Measurements from ENCODE around the gene TNFSF15. TPM values are rescaled to one million over a fixed set of nuclear protein-coding genes. Genes with fewer than 3 reads are reported as not detected.
A peak's percentile ranks its signal among the peaks of the same experiment; 100 is the strongest.

The TNFSF15 gene
- total RNA-seq, 1 experiment from 2014 or later, result 0.03 TPM

GRCh38 chr9:114738581-114739316 lies 67.1 kb downstream of the TNFSF15 start:
- POLR2A ChIA-PET, result no interaction called here

GRCh38 chr9:114737847-114738246 lies 68.0 kb downstream of the TNFSF15 start:
- ChIA-PET CTCF (interaction anchor here (0.6 to 0.8 kb wide), 3 partner anchors 16 to 199 kb away, joined by 3 to 7 read pairs (median 6); no protein-coding TSS in a partner anchor), POLR2A (no interaction called here)
- intact Hi-C loops (cut with micrococcal nuclease; ENCODE audit: unreplicated experiment), result loop anchor here (2.0 to 10.0 kb wide), 3 partner anchors 169 to 787 kb away; no protein-coding TSS in a partner anchor
- H3K27ac ChIP-seq (ENCODE audit: low read length), result no peak overlapping the region
- H3K4me3 ChIP-seq (ENCODE audit: low read depth in 2 of 2, low read length in 2 of 2), result no peak overlapping the region
- no peak for DNase-seq (ENCODE audit: low read depth, low spot score)
- H3K27me3 ChIP-seq (ENCODE audit: control insufficient read depth, insufficient read depth, low read length), result no peaks in the 10 kb centered on the region
- no TSS peak for BruUV-seq (replicated peaks)
- in situ Hi-C loops (cut with HindIII; ENCODE audit: low pct_unique_long_range_greater_than_20kb, low sequenced_read_pairs), result no loop called here
- ATAC-seq, result no peak
- no peak for TF ChIP-seq REST (IDR thresholded peaks at IDR 0.05; ENCODE audit: insufficient read depth in 1 of 2, low read depth in 2 of 2, low read length in 1 of 2)
- TF ChIP-seq SIN3A (IDR thresholded peaks at IDR 0.05; ENCODE audit: borderline replicate concordance, insufficient read depth, low read depth, low read length), result no peak
- TF ChIP-seq POLR2AphosphoS5 (IDR thresholded peaks at IDR 0.05; ENCODE audit: low read depth, low read length), result no peak
- TF ChIP-seq CTCF (IDR thresholded peaks at IDR 0.05), result no peak
- no peak for TF ChIP-seq TCF7L2 (IDR thresholded peaks at IDR 0.05; ENCODE audit: low read depth, low read length)
- no peaks in the 10 kb centered on the region for H3K4me1 ChIP-seq (ENCODE audit: control insufficient read depth, insufficient read depth, low read length)
- no peaks in the 10 kb centered on the region for H3K36me3 ChIP-seq (ENCODE audit: control insufficient read depth, insufficient read depth, low read length)
- no peaks in the 10 kb centered on the region for H3K9me3 ChIP-seq (ENCODE audit: control insufficient read depth, insufficient read depth, low read depth, low read length)

More at GRCh38 chr9:114738581-114739316, 67.1 kb downstream of the TNFSF15 start:
- peak; percentile 35 for DNase-seq (ENCODE audit: low read depth, low spot score)
- no peak for TF ChIP-seq SIN3A (IDR thresholded peaks at IDR 0.05; ENCODE audit: borderline replicate concordance, insufficient read depth, low read depth, low read length)
- peak; percentile 76 for TF ChIP-seq CTCF (IDR thresholded peaks at IDR 0.05)
- intact Hi-C loops (cut with micrococcal nuclease; ENCODE audit: unreplicated experiment), result loop anchor here (2.0 to 10.0 kb wide), 3 partner anchors 168 to 786 kb away; no protein-coding TSS in a partner anchor
- in situ Hi-C loops (cut with HindIII; ENCODE audit: low pct_unique_long_range_greater_than_20kb, low sequenced_read_pairs), result no loop called here
- no TSS peak for BruUV-seq (replicated peaks)
- Histone ChIP-seq H3K36me3 (ENCODE audit: control insufficient read depth, insufficient read depth, low read length) (no peaks in the 10 kb centered on the region), H3K9me3 (ENCODE audit: control insufficient read depth, insufficient read depth, low read depth, low read length) (no peaks in the 10 kb centered on the region), H3K27me3 (ENCODE audit: control insufficient read depth, insufficient read depth, low read length) (no peaks in the 10 kb centered on the region), H3K4me1 (ENCODE audit: control insufficient read depth, insufficient read depth, low read length) (no peaks in the 10 kb centered on the region), H3K27ac (ENCODE audit: low read length) (no peak overlapping the region), H3K4me3 (ENCODE audit: low read depth in 2 of 2, low read length in 2 of 2) (no peak overlapping the region)
- ATAC-seq, result peak; percentile 70; the same call in 1 of the 2 replicates
- CTCF ChIA-PET, result interaction anchor here (0.6 to 0.8 kb wide), 2 partner anchors 17 to 172 kb away, joined by 3 to 6 read pairs; no protein-coding TSS in a partner anchor

Measured in Panc1 (cell line).